CD4-positive, alpha-beta T cell treated with Interleukin-6 for 4 hours (primary cell): ENCODE results near the gene USB1.

Source experiments
- DNase-seq: peaks from one replicate; pipeline ENCODE4 v3.0.0-alpha.2; 2020; ENCODE audit warnings: mixed read lengths

The USB1 gene

GRCh38 chr16:58051821-58052603, 50.8 kb downstream of the USB1 start:
- no peak for DNase-seq

DNA sequence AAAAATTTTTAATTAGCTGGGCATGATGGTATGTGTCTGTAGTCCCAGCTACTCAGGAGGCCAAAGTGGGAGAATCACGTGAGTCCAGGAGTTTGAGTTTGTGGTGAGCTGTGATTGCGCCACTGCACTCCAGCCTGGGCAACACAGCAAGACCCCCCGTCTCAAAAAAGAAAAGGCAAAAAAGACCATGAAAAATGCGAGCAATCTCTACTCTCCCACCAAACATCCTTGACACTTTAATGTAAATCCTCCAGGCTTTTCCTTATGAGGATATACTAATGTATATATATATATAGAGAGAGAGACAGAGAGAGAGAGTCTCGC, 52.4 kb downstream of the USB1 start:
- no peak for DNase-seq

DNA sequence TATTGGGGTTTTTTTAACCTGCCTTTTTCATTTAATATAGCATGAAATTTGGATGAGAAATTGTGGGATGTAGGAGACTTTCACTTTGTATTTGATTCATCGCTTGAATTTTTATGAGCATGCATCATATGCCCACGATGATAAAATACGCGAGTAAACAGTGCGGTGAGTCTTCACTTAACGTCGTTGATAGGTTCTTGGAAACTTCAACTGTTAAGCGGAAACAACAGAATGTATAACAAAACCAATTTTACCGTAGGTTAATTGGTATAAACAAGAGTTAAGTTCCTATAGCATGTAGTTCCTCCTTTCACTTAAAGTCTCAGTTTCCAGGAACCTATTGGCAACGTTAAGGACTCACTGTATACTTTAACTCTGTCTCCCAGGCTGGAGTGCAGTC, 53.1 kb downstream of the USB1 start:
- no peak for DNase-seq

GRCh38 chr16:58056580-58056979, 55.4 kb downstream of the USB1 start:
- no peak for DNase-seq

DNA sequence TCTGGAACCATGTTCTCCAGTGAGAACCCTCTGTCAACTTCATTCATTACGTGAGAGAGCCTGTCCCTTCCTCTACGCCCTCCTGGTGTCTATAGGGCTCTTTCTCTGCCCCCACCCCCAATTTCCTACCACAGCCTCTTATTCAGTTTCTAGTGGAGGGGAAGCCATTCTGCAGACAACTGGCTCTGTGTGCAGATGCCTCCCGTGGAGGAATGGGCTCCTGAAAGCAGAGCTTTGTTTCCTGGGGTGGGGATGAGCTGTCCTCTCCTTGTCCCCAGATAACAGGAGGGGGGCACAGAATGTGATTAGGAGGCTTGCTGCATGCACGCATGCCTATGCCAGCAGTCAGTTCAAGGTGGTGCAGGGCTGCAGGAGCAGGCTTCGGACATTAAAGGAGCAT, 55.9 kb downstream of the USB1 start:
- no peak for DNase-seq

DNA sequence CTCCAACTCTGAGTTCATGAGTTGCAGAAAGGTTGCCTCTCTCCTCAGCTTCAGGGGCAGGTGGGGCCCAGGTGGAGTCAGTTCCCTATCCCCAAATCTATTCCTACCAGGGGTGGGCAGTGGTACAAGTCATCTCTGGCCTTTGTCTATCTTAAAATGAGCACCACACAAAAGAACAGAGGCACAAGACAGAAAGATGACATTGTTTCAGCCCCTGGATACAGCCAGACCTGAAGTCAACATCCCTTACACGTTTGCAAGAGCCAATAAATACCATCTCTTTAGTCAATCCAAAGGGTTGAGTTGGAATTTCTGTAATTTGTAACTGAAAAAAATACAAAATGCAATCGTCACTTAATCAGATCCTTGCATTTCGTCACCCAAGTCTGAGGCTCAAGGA, 56.6 kb downstream of the USB1 start:
- no peak for DNase-seq

GRCh38 chr16:58062821-58063220, 61.6 kb downstream of the USB1 start:
- no peak for DNase-seq

DNA sequence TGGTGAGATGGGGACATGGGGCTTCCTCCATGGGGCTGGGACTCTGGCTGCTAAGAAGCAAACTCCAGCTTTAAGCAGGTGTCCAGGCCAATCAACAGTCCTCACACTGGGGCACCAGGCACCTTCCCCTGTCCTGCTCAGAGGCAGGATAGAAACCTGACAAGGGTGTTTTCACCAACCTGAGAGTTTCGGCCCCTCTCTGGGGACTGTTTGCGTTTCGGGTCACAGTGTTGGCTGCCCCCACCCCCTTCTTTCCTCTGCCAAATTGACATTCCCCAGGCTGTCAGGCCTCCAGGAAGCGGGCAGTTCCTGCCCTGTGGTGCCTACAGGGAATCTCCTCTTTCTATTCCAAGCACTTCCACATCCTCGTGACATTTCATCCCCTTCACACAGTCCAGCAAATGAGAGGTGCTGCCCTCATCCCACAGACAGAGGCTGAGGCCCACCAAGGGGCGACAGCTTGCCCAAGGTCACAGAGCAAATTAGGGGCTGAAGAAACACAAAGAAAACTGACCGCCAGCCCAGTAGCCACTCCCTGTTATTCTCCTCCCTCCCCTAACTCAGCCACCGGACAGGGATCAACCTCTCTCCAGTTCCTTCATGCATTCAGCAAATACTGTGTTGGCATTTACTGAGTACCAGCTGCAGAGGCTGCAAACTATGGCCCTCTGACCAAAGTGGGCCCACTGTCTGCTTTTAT, 62.3 kb downstream of the USB1 start:
- DNase-seq, result no peak

GRCh38 chr16:58070585-58070984, 69.4 kb downstream of the USB1 start:
- no peak for DNase-seq
